SU-DHL-6 (cell line): ENCODE results near the gene WWOX.

Experiments used
- EZH2phosphoT487 ChIP-seq: fragments of 200-600 bp; sonication (generic), shearing (Covaris generic); conservative IDR thresholded peaks from 2 replicates; pipeline ENCODE4 v1.6.1; 2018; ENCODE audit warnings: mild to moderate bottlenecking, antibody characterized with exemption, low read length, moderate library complexity, mixed read lengths
- TF ChIP-seq, protein P1 (sequence below): fragments of 200-600 bp; sonication (generic); IDR thresholded peaks from one replicate; pipeline ENCODE4 v1.5.1; 2017; ENCODE audit warnings: antibody characterized with exemption, mild to moderate bottlenecking, low read length, moderate library complexity; ENCODE audit not compliant: insufficient read depth, poor library complexity, severe bottlenecking

GRCh38 chr16:78972006-78972405, 872.6 kb downstream of the WWOX start:
- TF ChIP-seq, protein P1, sequence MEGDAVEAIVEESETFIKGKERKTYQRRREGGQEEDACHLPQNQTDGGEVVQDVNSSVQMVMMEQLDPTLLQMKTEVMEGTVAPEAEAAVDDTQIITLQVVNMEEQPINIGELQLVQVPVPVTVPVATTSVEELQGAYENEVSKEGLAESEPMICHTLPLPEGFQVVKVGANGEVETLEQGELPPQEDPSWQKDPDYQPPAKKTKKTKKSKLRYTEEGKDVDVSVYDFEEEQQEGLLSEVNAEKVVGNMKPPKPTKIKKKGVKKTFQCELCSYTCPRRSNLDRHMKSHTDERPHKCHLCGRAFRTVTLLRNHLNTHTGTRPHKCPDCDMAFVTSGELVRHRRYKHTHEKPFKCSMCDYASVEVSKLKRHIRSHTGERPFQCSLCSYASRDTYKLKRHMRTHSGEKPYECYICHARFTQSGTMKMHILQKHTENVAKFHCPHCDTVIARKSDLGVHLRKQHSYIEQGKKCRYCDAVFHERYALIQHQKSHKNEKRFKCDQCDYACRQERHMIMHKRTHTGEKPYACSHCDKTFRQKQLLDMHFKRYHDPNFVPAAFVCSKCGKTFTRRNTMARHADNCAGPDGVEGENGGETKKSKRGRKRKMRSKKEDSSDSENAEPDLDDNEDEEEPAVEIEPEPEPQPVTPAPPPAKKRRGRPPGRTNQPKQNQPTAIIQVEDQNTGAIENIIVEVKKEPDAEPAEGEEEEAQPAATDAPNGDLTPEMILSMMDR, result no peak
- TF ChIP-seq EZH2phosphoT487, result no peak
